AG04450 (cell line): Measurements from ENCODE around the gene EPPIN. TPM values are rescaled to one million over a fixed set of nuclear protein-coding genes. Genes with fewer than 3 reads are reported as not detected.

ENCODE experiments used
- CTCF ChIA-PET: fragments of 300-600, 350-600 bp; formaldehyde crosslinking; extraction: SDS; loops from one replicate; lab custom pipeline; 2022; ENCODE audit warnings: antibody characterized with exemption, inconsistent platforms; lab: Charles Lee
- POLR2A ChIA-PET: fragments of 350-600 bp; formaldehyde crosslinking; extraction: SDS; loops from one replicate; lab custom pipeline; 2021; ENCODE audit warnings: antibody characterized with exemption, inconsistent platforms; lab: Yijun Ruan, JAX
- DNase-seq: peaks from one replicate; pipeline ENCODE4 v3.0.0-alpha.2; 2011; ENCODE audit warnings: low read depth, low spot score
- H3K27ac ChIP-seq: one replicate; pipeline ENCODE4 v1.5.1; 2012; ENCODE audit warnings: low read depth, low read length, control low read depth
- H3K27me3 ChIP-seq: one replicate; pipeline ENCODE4 v1.6.0; 2012; ENCODE audit warnings: low read length; ENCODE audit not compliant: control insufficient read depth, insufficient read depth
- H3K4me3 ChIP-seq: 2 replicates; pipeline ENCODE4 v1.5.1; 2011; ENCODE audit warnings: mild to moderate bottlenecking, low read depth, low read length, control low read depth
- H3K9me3 ChIP-seq: 2 replicates; pipeline ENCODE4 v1.5.1; 2012; ENCODE audit warnings: low read length; ENCODE audit not compliant: control insufficient read depth, insufficient read depth
- polyA plus RNA-seq: library from polyadenylated mRNA; depleted of rRNA; stranded (reverse); fragments of >200 nt; gene quantifications from 2 replicates; pipeline ENCODE4 v1.2.3, GENCODE V29; 2011
- TF ChIP-seq, protein P1 (sequence below): IDR thresholded peaks from 2 replicates; pipeline ENCODE4 v1.5.1; 2011; ENCODE audit warnings: low read depth, low read length, control low read depth, inconsistent platforms

Gene EPPIN
- polyA plus RNA-seq, 1 experiment = not detected

DNA sequence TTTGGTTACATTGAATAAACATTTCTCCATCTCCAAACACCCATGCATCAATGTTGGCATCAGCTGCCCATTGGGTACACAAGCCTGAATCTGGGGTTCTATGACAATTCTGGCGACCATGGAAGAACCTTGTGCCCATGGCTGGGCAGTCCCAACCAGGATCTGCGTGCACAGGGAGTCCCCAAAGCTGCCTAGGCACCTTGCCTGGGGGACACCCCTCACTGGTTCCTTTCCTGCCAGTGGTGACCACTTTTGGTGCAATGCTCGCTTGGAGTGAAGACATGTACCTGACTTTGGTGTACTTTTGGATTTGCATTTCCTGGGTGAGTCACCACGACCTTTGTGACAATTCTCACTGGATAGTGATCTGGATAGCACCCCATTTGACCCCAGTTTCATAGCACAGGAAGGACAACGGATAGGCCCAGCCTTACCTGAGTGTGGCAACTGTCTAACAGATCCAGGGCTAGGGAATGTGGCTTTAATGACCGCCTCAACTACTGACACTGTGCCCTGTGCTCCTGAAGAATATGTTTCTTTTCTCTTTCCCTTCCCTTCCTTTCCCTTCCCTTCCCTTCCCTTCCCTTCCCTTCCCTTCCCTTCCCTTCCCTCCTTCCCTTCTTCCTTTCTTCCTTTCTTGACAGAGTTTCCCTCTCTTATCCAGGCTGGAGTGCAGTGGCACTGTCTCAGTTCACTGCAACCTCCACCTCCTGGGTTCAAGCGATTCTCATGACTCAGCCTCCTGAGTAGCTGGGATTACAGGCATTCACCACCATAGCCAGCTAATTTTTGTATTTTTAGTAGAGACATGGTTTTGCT is 38.9 kb downstream of the EPPIN start:
- no peaks in the 10 kb centered on the region for H3K9me3 ChIP-seq
- no peak for DNase-seq
- no peak overlapping the region for H3K4me3 ChIP-seq
- H3K27me3 ChIP-seq = peaks cover 4% of the 10 kb centered on the region
- ChIA-PET CTCF (no interaction called here), POLR2A (no interaction called here)
- H3K27ac ChIP-seq = no peak overlapping the region
- TF ChIP-seq, protein P1, sequence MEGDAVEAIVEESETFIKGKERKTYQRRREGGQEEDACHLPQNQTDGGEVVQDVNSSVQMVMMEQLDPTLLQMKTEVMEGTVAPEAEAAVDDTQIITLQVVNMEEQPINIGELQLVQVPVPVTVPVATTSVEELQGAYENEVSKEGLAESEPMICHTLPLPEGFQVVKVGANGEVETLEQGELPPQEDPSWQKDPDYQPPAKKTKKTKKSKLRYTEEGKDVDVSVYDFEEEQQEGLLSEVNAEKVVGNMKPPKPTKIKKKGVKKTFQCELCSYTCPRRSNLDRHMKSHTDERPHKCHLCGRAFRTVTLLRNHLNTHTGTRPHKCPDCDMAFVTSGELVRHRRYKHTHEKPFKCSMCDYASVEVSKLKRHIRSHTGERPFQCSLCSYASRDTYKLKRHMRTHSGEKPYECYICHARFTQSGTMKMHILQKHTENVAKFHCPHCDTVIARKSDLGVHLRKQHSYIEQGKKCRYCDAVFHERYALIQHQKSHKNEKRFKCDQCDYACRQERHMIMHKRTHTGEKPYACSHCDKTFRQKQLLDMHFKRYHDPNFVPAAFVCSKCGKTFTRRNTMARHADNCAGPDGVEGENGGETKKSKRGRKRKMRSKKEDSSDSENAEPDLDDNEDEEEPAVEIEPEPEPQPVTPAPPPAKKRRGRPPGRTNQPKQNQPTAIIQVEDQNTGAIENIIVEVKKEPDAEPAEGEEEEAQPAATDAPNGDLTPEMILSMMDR = no peak

DNA sequence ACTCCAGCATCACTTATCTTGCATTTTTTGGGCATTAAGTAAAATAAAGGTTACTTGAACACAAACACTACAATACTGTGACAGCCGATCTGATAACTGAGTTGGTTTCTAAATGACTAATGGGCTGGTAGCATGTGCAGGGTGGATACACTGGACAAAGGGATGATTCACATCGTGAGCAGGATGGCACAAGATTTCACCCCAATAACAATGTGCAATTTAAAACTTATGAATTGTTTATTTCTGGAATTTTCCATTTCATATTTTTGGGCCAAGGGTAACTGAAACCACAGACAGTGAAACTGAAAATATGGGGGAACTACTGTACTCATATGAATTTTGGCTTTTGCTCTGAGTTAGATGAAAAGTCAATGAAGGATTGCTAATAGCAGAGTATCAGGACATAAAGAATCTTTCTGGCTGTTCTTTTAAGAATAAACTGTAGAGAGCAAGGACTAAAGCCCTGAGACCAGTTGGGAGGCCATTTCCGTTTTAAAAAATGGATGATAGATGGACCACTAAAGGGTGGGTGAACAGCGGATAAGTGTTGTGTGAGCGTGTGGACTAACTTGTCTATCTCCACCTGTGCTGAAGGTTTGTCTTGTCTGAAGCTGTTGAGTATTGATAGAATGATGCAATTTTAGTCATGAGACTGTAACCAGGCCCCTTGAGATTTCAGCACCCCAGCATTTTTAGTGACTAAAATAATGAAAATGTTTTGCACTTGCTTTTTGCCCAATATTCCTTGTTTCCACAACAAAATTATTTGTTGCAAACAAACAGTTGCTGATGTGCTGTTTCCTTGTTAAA is 40.0 kb downstream of the EPPIN start:
- POLR2A ChIA-PET = no interaction called here
- no peak for DNase-seq
- CTCF ChIA-PET = no interaction called here
- TF ChIP-seq, protein P1 = no peak
- H3K4me3 ChIP-seq = no peak overlapping the region
- H3K9me3 ChIP-seq = no peaks in the 10 kb centered on the region
- peaks cover 4% of the 10 kb centered on the region for H3K27me3 ChIP-seq
- no peak overlapping the region for H3K27ac ChIP-seq

DNA sequence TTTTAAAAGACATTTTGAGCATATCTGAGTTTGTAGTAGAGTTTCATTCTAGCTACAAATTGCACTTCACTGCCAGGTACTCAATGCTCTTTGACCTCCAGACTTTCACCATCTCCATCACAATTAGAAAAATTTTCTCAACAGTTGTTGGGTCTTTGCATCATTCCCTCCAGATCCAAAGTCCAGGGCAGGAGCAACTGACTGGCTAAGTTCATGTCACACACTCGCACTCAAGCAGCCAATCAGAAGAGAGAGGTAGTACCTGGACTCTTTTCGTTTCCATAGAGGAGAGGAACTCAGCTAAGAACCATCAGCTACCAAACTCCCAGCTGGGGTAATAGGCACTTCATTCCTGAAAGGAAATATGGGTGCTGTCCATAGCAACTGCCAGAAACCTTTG is 40.8 kb downstream of the EPPIN start:
- ChIA-PET POLR2A (no interaction called here), CTCF (no interaction called here)
- Histone ChIP-seq H3K4me3 (no peak overlapping the region), H3K27ac (no peak overlapping the region), H3K27me3 (peaks cover 1% of the 10 kb centered on the region), H3K9me3 (no peaks in the 10 kb centered on the region)
- no peak for DNase-seq
- TF ChIP-seq, protein P1 = no peak

DNA sequence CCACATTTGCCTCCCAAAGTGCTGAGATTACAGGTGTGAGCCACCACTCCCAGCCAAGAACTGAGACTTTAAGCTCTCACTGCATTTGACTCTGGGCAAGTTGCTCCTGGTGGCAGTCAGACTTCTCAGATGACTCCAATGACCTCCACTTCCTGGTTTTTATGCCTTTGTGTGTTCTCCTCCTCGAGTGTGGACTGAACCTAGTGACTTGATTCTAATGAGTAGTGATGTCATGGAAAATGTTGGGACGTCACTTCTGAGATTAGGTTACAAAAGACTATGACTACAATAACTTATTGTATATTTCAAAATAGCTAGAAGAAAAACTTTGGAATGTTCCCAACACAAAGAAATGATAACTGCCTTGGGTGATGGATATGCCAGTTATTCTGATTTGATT is 43.8 kb downstream of the EPPIN start:
- ChIA-PET POLR2A (no interaction called here), CTCF (no interaction called here)
- TF ChIP-seq, protein P1 = no peak
- no peak overlapping the region for H3K4me3 ChIP-seq
- no peaks in the 10 kb centered on the region for H3K9me3 ChIP-seq
- DNase-seq = no peak
- H3K27me3 ChIP-seq = peaks cover 2% of the 10 kb centered on the region
- no peak overlapping the region for H3K27ac ChIP-seq

DNA sequence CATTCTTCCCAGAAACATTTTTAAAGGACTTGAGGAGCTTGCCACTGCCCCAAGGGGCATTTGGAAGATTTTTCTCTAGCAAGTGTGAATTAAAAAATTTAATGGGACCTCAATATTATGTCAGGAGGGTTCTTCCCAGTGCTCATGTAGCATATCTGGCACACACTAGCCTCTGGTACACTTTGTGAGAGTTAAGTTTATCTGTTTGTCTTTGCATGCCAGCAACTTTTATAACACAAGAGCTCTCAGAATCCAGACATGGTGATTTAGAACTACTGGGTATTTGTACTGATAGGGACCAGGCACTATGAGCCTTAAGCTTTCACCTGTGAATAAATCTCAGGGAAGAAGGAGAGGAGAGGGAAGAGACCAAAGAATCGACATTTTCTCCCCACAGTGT is 44.6 kb downstream of the EPPIN start:
- CTCF ChIA-PET = no interaction called here
- TF ChIP-seq, protein P1 = no peak
- no peaks in the 10 kb centered on the region for H3K9me3 ChIP-seq

More for the DNA sequence above, 44.6 kb downstream of the EPPIN start:
- no peak overlapping the region for H3K27ac ChIP-seq
- H3K4me3 ChIP-seq = no peak overlapping the region
- H3K27me3 ChIP-seq = peaks cover 2% of the 10 kb centered on the region
- POLR2A ChIA-PET = no interaction called here
- no peak for DNase-seq
